ENCODE results near the gene C9orf72. TPM values are rescaled to one million over a fixed set of nuclear protein-coding genes. Genes with fewer than 3 reads are reported as not detected.

The C9orf72 gene
- total RNA-seq, 2 experiments from 2014 or later: 7.0 to 7.3 TPM

GRCh38 chr9:27511771-27512170 is 61.5 kb downstream of the C9orf72 start:
- no peak for ATAC-seq
- ChIA-PET POLR2A (no interaction called here), CTCF (no interaction called here)
- TF ChIP-seq, protein P1, sequence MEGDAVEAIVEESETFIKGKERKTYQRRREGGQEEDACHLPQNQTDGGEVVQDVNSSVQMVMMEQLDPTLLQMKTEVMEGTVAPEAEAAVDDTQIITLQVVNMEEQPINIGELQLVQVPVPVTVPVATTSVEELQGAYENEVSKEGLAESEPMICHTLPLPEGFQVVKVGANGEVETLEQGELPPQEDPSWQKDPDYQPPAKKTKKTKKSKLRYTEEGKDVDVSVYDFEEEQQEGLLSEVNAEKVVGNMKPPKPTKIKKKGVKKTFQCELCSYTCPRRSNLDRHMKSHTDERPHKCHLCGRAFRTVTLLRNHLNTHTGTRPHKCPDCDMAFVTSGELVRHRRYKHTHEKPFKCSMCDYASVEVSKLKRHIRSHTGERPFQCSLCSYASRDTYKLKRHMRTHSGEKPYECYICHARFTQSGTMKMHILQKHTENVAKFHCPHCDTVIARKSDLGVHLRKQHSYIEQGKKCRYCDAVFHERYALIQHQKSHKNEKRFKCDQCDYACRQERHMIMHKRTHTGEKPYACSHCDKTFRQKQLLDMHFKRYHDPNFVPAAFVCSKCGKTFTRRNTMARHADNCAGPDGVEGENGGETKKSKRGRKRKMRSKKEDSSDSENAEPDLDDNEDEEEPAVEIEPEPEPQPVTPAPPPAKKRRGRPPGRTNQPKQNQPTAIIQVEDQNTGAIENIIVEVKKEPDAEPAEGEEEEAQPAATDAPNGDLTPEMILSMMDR (IDR thresholded peaks at IDR 0.05): no peak
- DNase-seq: no peak
- Mint-ChIP-seq H3K9me3 (no peaks in the 10 kb centered on the region), H3K36me3 (ENCODE audit: low read depth) (peaks cover 4% of the 10 kb centered on the region), H3K27ac (no peak overlapping the region), H3K27me3 (no peaks in the 10 kb centered on the region), H3K4me3 (no peak overlapping the region), H3K4me1 (ENCODE audit: low read depth) (no peaks in the 10 kb centered on the region)
- intact Hi-C loops (cut with micrococcal nuclease): loop anchor here (10.0 kb wide), 1 partner anchor 63 kb away; the partner anchor contains the start of gene C9orf72

GRCh38 chr9:27510780-27511179 is 62.5 kb downstream of the C9orf72 start:
- no peak overlapping the region for H3K27ac Mint-ChIP-seq
- DNase-seq (no peak), ATAC-seq (no peak)
- H3K4me1 Mint-ChIP-seq (ENCODE audit: low read depth): no peaks in the 10 kb centered on the region
- ChIA-PET CTCF (no interaction called here), POLR2A (no interaction called here)
- TF ChIP-seq, protein P1 (IDR thresholded peaks at IDR 0.05): no peak
- no peak overlapping the region for H3K4me3 Mint-ChIP-seq
- no peaks in the 10 kb centered on the region for H3K27me3 Mint-ChIP-seq
- intact Hi-C loops (cut with micrococcal nuclease): loop anchor here (10.0 kb wide), 1 partner anchor 64 kb away; the partner anchor contains the start of gene C9orf72
- no peaks in the 10 kb centered on the region for H3K9me3 Mint-ChIP-seq
- H3K36me3 Mint-ChIP-seq (ENCODE audit: low read depth): peaks cover 4% of the 10 kb centered on the region

GRCh38 chr9:27506981-27507380 is 66.3 kb downstream of the C9orf72 start:
- ChIA-PET POLR2A (no interaction called here), CTCF (interaction anchor here (1.3 kb wide), 1 partner anchor 22 kb away, joined by 3 read pairs; the partner anchor contains the start of gene MOB3B)
- DNase-seq (no peak), ATAC-seq (no peak)
- Mint-ChIP-seq H3K4me3 (no peak overlapping the region), H3K4me1 (ENCODE audit: low read depth) (no peaks in the 10 kb centered on the region), H3K27me3 (no peaks in the 10 kb centered on the region), H3K36me3 (ENCODE audit: low read depth) (peaks cover 4% of the 10 kb centered on the region), H3K9me3 (peaks cover 1% of the 10 kb centered on the region), H3K27ac (no peak overlapping the region)
- intact Hi-C loops (cut with micrococcal nuclease): no loop called here
- TF ChIP-seq, protein P1 (IDR thresholded peaks at IDR 0.05): no peak

- TF ChIP-seq, protein P1 (IDR thresholded peaks at IDR 0.05): no peak
Measured at GRCh38 chr9:27505744-27506161, 67.5 kb downstream of the C9orf72 start.

GRCh38 chr9:27504259-27504658 is 69.0 kb downstream of the C9orf72 start:
- intact Hi-C loops (cut with micrococcal nuclease): no loop called here
- H3K36me3 Mint-ChIP-seq (ENCODE audit: low read depth): peaks cover 4% of the 10 kb centered on the region
- H3K9me3 Mint-ChIP-seq: peaks cover 1% of the 10 kb centered on the region
- POLR2A ChIA-PET: no interaction called here
- TF ChIP-seq, protein P1 (IDR thresholded peaks at IDR 0.05): no peak
- H3K27me3 Mint-ChIP-seq: peaks cover 4% of the 10 kb centered on the region
- peaks cover 7% of the 10 kb centered on the region for H3K4me1 Mint-ChIP-seq (ENCODE audit: low read depth)
- ATAC-seq: no peak
- no peak overlapping the region for H3K4me3 Mint-ChIP-seq
- H3K27ac Mint-ChIP-seq: no peak overlapping the region
- CTCF ChIA-PET: no interaction called here
- no peak for DNase-seq

More at GRCh38 chr9:27505744-27506161, 67.5 kb downstream of the C9orf72 start:
- Mint-ChIP-seq H3K9me3 (peaks cover 1% of the 10 kb centered on the region), H3K4me3 (no peak overlapping the region), H3K27me3 (peaks cover 4% of the 10 kb centered on the region), H3K27ac (no peak overlapping the region), H3K36me3 (ENCODE audit: low read depth) (peaks cover 4% of the 10 kb centered on the region), H3K4me1 (ENCODE audit: low read depth) (no peaks in the 10 kb centered on the region)
- ChIA-PET POLR2A (no interaction called here), CTCF (no interaction called here)
- intact Hi-C loops (cut with micrococcal nuclease): no loop called here
- ATAC-seq (no peak), DNase-seq (no peak)

Measured in activated CD8-positive, alpha-beta T cell treated with anti-CD3 and anti-CD28 coated beads for 36 hours (primary cell).